Stomach (tissue), 9 donors: ENCODE measurements around the gene LRMDA. TPM values are rescaled to one million over a fixed set of nuclear protein-coding genes. Genes with fewer than 3 reads are reported as not detected.
"Not testable (repeated sequence)": the region's sequence is repeated elsewhere in the genome, so short reads cannot be mapped to it uniquely, and the experiment has no call there.

ENCODE experiments used
- DNase-seq, 2 donors: peaks; one replicate each; pipeline versions ENCODE4 v3.0.0 to v3.0.0-alpha.2; 2013 to 2019
- H3K27ac ChIP-seq, 5 donors: fragments of 200-600 bp in 4 of 5; sonication (generic) in 4 of 5; one replicate each; pipeline ENCODE4 v1.5.1; 2013 to 2019; ENCODE audit warnings: mild to moderate bottlenecking in 1 of 5, moderate library complexity in 1 of 5
- H3K27me3 ChIP-seq, 3 donors: fragments of 200-600 bp; sonication (generic); one replicate each; pipeline ENCODE4 v1.5.1; 2017 to 2019; ENCODE audit warnings: mixed run types in 1 of 3
- H3K36me3 ChIP-seq, 4 donors: fragments of 200-600 bp; sonication (generic); 1 replicate in 3 of 4; 2 replicates in 1 of 4; pipeline ENCODE4 v1.5.1; 2016 to 2019
- H3K4me1 ChIP-seq, 4 donors: fragments of 200-600 bp; sonication (generic); one replicate each; pipeline ENCODE4 v1.5.1; 2016 to 2019
- H3K4me3 ChIP-seq, 4 donors: fragments of 200-600 bp; sonication (generic) in 3 of 4; one replicate each; pipeline ENCODE4 v1.5.1; 2016 to 2019; ENCODE audit warnings: mild to moderate bottlenecking in 1 of 4
- H3K9me3 ChIP-seq, 4 donors: fragments of 200-600 bp; sonication (generic); one replicate each; pipeline ENCODE4 v1.5.1; 2016 to 2019
- CTCF ChIP-seq, 7 experiments: fragments of 450-650 bp in 4 of 7; fragments of 200-600 bp in 3 of 7; sonication (generic) in 3 of 7; IDR thresholded peaks; one replicate each; pipeline ENCODE4 v1.5.1; 2016 to 2019; ENCODE audit warnings: antibody characterized with exemption in 7 of 7, control low read depth in 2 of 7, mild to moderate bottlenecking in 1 of 7
- EP300 ChIP-seq: sonication (generic); formaldehyde crosslinking; IDR thresholded peaks from one replicate; pipeline ENCODE4 v1.6.1; 2017; ENCODE audit warnings: antibody characterized with exemption
- POLR2A ChIP-seq, 4 donors: fragments of 450-650 bp; IDR thresholded peaks; one replicate each; pipeline ENCODE4 v1.6.1; 2016; ENCODE audit warnings: antibody characterized with exemption in 4 of 4, control low read depth in 2 of 4, mild to moderate bottlenecking in 1 of 4, moderate library complexity in 1 of 4
- POLR2AphosphoS5 ChIP-seq, 3 donors: sonication (generic); formaldehyde crosslinking; IDR thresholded peaks; one replicate each; pipeline ENCODE4 v1.6.1; 2016; ENCODE audit warnings: antibody characterized with exemption in 3 of 3
- WGBS, 5 donors: extraction: QIAGEN DNeasy Blood & Tissue Kit in 3 of 5; methylation state at CpG; one replicate each; pipeline versions ENCODE4 v1.1.5 to v1.1.7; 2013 to 2018; 5-methylcytosine and 5-hydroxymethylcytosine counted together
- intact Hi-C: fragments of 100-400 bp; cut with DNase I; formaldehyde crosslinking; loops from one replicate; pipeline ENCODE4 v1.15.1; 2023; ENCODE audit warnings: low total_unique reads
- polyA plus RNA-seq, 3 donors: library from polyadenylated mRNA; stranded (reverse); fragments of 200-250 nt; gene quantifications; one replicate each; pipeline ENCODE4 v1.2.3, GENCODE V29; 2013
- total RNA-seq, 5 donors: library from RNA; depleted of rRNA; stranded (reverse); fragments of >200 nt; gene quantifications; one replicate each; pipeline versions ENCODE4 v1.1.0 to v1.2.3, GENCODE V29; 2014 to 2016
- donor health status: healthy with polysubstance abuse.
- donor health status: Bipolar disorder and iron deficiency.
- donor health status: healthy.

LRMDA gene
- total and polyA plus RNA-seq, 8 donors, result 1.3 to 30.2 (median 13.6) TPM; not detected in 1

GRCh38 chr10:75511011-75511410 lies 79.6 kb downstream of the LRMDA start:
- H3K9me3 ChIP-seq, result no peaks in the 10 kb centered on the region
- H3K4me3 ChIP-seq, result no peak overlapping the region
- no peak for TF ChIP-seq EP300
- TF ChIP-seq CTCF (IDR thresholded peaks at IDR 0.05), result no peak
- no peak for TF ChIP-seq POLR2AphosphoS5 (IDR thresholded peaks at IDR 0.05)
- no peak for TF ChIP-seq POLR2A (IDR thresholded peaks at IDR 0.05)
- H3K4me1 ChIP-seq, result peaks cover 5 to 49% (median 27%) of the 10 kb centered on the region in 4 donors
- WGBS, 5 donors, result 94 to 98% (median 95%) methylated on average over 8 of the region's 8 CpGs
- no peak for DNase-seq
- H3K36me3 ChIP-seq, result no peaks in the 10 kb centered on the region
- H3K27ac ChIP-seq, result no peak overlapping the region
- intact Hi-C loops, result no loop called here
- H3K27me3 ChIP-seq, result no peaks in the 10 kb centered on the region

- H3K4me1 ChIP-seq, result peaks cover 5 to 46% (median 26%) of the 10 kb centered on the region in 4 donors
- no peaks in the 10 kb centered on the region for H3K9me3 ChIP-seq
- no peaks in the 10 kb centered on the region for H3K36me3 ChIP-seq
- peak overlapping the region in 1 of 5 donors; percentile 0 for H3K27ac ChIP-seq
- intact Hi-C loops, result no loop called here
- H3K27me3 ChIP-seq, result no peaks in the 10 kb centered on the region
- 20 to 31% (median 25%) methylated on average over 8 of the region's 8 CpGs for WGBS, 5 donors
- DNase-seq, result peak; percentile 61 to 84
- peak in 1 of 3 donors; percentile 44 for TF ChIP-seq POLR2AphosphoS5 (IDR thresholded peaks at IDR 0.05)
- TF ChIP-seq EP300, result no peak
- H3K4me3 ChIP-seq, result no peak overlapping the region
Measured at GRCh38 chr10:75512203-75512933, 80.9 kb downstream of the LRMDA start.

GRCh38 chr10:75513292-75513885 lies 82.0 kb downstream of the LRMDA start:
- H3K9me3 ChIP-seq, result no peaks in the 10 kb centered on the region
- no peaks in the 10 kb centered on the region for H3K27me3 ChIP-seq
- whole genome bisulfite sequencing, 5 donors, result 52 to 66% (median 60%) methylated on average over 8 of the region's 8 CpGs
- H3K4me3 ChIP-seq, result no peak overlapping the region
- no peak overlapping the region for H3K27ac ChIP-seq
- peak; percentile 27 to 29 for DNase-seq
- H3K4me1 ChIP-seq, result peaks cover 0 to 36% (median 20%) of the 10 kb centered on the region in 4 donors
- no peaks in the 10 kb centered on the region for H3K36me3 ChIP-seq
- intact Hi-C loops, result no loop called here
- no peak for TF ChIP-seq POLR2AphosphoS5 (IDR thresholded peaks at IDR 0.05)
- TF ChIP-seq CTCF (IDR thresholded peaks at IDR 0.05), result no peak
- TF ChIP-seq POLR2A (IDR thresholded peaks at IDR 0.05), result no peak
- no peak for TF ChIP-seq EP300

GRCh38 chr10:75514830-75515229 lies 83.4 kb downstream of the LRMDA start:
- intact Hi-C loops, result no loop called here
- Histone ChIP-seq H3K36me3 (no peaks in the 10 kb centered on the region), H3K4me1 (peaks cover 0 to 28% (median 16%) of the 10 kb centered on the region in 4 donors), H3K27me3 (no peaks in the 10 kb centered on the region), H3K27ac (no peak overlapping the region), H3K9me3 (no peaks in the 10 kb centered on the region), H3K4me3 (no peak overlapping the region)
- TF ChIP-seq POLR2A (IDR thresholded peaks at IDR 0.05) (no peak), EP300 (no peak), CTCF (IDR thresholded peaks at IDR 0.05) (no peak), POLR2AphosphoS5 (IDR thresholded peaks at IDR 0.05) (no peak)
- 91 to 97% (median 95%) methylated on average over 3 of the region's 3 CpGs for WGBS, 5 donors
- no peak for DNase-seq

- H3K27me3 ChIP-seq, intact Hi-C loops, H3K9me3 ChIP-seq, H3K36me3 ChIP-seq, DNase-seq, H3K27ac ChIP-seq, H3K4me3 ChIP-seq: not testable (repeated sequence)
- H3K4me1 ChIP-seq, result peaks cover 0 to 27% (median 16%) of the 10 kb centered on the region in 4 donors
- 73 to 92% (median 79%) methylated on average over 2 of the region's 2 CpGs for WGBS, 5 donors
Measured at GRCh38 chr10:75516154-75516553, 84.7 kb downstream of the LRMDA start.

- H3K9me3 ChIP-seq, intact Hi-C loops, H3K27ac ChIP-seq, H3K27me3 ChIP-seq, H3K4me1 ChIP-seq, H3K36me3 ChIP-seq, H3K4me3 ChIP-seq, DNase-seq: not testable (repeated sequence)
- WGBS, 5 donors, result 82 to 88% (median 87%) methylated on average over 1 of the region's 1 CpG
Measured at GRCh38 chr10:75519213-75519612, 87.8 kb downstream of the LRMDA start.

- H3K36me3 ChIP-seq, H3K4me1 ChIP-seq, H3K27me3 ChIP-seq, H3K4me3 ChIP-seq, intact Hi-C loops, H3K9me3 ChIP-seq: not testable (repeated sequence)
- DNase-seq, result peak; percentile 61 to 69
- 35 to 68% (median 47%) methylated on average over 10 to 16 of the region's 16 CpGs for WGBS, 5 donors
- H3K27ac ChIP-seq, result peak overlapping the region in 1 of 5 donors; percentile 7
Measured at GRCh38 chr10:75521194-75521829, 89.9 kb downstream of the LRMDA start.
